PFSK-1 (cell line): ENCODE data around the gene FOXD1.

ENCODE experiments used
- FOXP2 ChIP-seq: optimal IDR thresholded peaks from 2 replicates; pipeline ENCODE3; 2011; ENCODE audit warnings: borderline replicate concordance, control low read depth, inconsistent platforms; ENCODE audit not compliant: insufficient read depth; ENCODE audit errors: extremely low read length, extremely low read depth
- POLR2AphosphoS5 ChIP-seq: IDR thresholded peaks from 2 replicates; pipeline ENCODE4 v1.6.1; 2012; ENCODE audit warnings: low read depth, mild to moderate bottlenecking, control low read depth, low read length, moderate library complexity
- SIN3A ChIP-seq: IDR thresholded peaks from 2 replicates; pipeline ENCODE4 v1.6.1; 2012; ENCODE audit warnings: mild to moderate bottlenecking, low read length, moderate library complexity, borderline replicate concordance; ENCODE audit not compliant: insufficient read depth
- TAF1 ChIP-seq: IDR thresholded peaks from 2 replicates; pipeline ENCODE4 v1.6.1; 2012; ENCODE audit warnings: low read length, control low read depth, borderline replicate concordance; ENCODE audit not compliant: insufficient read depth
- TF ChIP-seq, protein P1 (sequence below), 2 experiments: IDR thresholded peaks; 2 replicates each; pipeline versions ENCODE4 v1.6.1 to v1.8.0; 2011 to 2012; ENCODE audit warnings: low read depth in 2 of 2, low read length in 2 of 2, control low read depth in 1 of 2, inconsistent platforms in 1 of 2, mild to moderate bottlenecking in 1 of 2, moderate library complexity in 1 of 2; ENCODE audit not compliant: insufficient read depth in 1 of 2

- TF ChIP-seq POLR2AphosphoS5 (no peak), TAF1 (no peak), FOXP2 (no peak), SIN3A (no peak)
- TF ChIP-seq, protein P1, sequence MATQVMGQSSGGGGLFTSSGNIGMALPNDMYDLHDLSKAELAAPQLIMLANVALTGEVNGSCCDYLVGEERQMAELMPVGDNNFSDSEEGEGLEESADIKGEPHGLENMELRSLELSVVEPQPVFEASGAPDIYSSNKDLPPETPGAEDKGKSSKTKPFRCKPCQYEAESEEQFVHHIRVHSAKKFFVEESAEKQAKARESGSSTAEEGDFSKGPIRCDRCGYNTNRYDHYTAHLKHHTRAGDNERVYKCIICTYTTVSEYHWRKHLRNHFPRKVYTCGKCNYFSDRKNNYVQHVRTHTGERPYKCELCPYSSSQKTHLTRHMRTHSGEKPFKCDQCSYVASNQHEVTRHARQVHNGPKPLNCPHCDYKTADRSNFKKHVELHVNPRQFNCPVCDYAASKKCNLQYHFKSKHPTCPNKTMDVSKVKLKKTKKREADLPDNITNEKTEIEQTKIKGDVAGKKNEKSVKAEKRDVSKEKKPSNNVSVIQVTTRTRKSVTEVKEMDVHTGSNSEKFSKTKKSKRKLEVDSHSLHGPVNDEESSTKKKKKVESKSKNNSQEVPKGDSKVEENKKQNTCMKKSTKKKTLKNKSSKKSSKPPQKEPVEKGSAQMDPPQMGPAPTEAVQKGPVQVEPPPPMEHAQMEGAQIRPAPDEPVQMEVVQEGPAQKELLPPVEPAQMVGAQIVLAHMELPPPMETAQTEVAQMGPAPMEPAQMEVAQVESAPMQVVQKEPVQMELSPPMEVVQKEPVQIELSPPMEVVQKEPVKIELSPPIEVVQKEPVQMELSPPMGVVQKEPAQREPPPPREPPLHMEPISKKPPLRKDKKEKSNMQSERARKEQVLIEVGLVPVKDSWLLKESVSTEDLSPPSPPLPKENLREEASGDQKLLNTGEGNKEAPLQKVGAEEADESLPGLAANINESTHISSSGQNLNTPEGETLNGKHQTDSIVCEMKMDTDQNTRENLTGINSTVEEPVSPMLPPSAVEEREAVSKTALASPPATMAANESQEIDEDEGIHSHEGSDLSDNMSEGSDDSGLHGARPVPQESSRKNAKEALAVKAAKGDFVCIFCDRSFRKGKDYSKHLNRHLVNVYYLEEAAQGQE (IDR thresholded peaks at IDR 0.05; ENCODE audit: insufficient read depth in 1 of 2, low read depth in 2 of 2, low read length in 2 of 2): no peak
Observed at GRCh38 chr5:73454379-73455036, 5.9 kb upstream of the FOXD1 start.
